Activated naive CD4-positive, alpha-beta T cell treated with anti-CD3 and anti-CD28 coated beads, Interleukin-2, amount 50 U/mL, for 24 hours (primary cell): ENCODE data around the gene GMPS.

Source experiments
- H3K27ac Mint-ChIP-seq: one replicate; pipeline ENCODE4 v1.8.0; 2021; ENCODE audit warnings: mild to moderate bottlenecking, mixed read lengths
- H3K27me3 Mint-ChIP-seq: one replicate; pipeline ENCODE4 v1.8.0; 2021; ENCODE audit warnings: mixed read lengths
- H3K36me3 Mint-ChIP-seq: one replicate; pipeline ENCODE4 v1.8.0; 2021; ENCODE audit warnings: mixed read lengths
- H3K4me1 Mint-ChIP-seq: one replicate; pipeline ENCODE4 v1.8.0; 2021; ENCODE audit warnings: mixed read lengths
- H3K4me3 Mint-ChIP-seq: one replicate; pipeline ENCODE4 v1.8.0; 2021; ENCODE audit warnings: mild to moderate bottlenecking, mixed read lengths
- H3K9me3 Mint-ChIP-seq: one replicate; pipeline ENCODE4 v1.8.0; 2021; ENCODE audit warnings: mixed read lengths

Gene GMPS

DNA sequence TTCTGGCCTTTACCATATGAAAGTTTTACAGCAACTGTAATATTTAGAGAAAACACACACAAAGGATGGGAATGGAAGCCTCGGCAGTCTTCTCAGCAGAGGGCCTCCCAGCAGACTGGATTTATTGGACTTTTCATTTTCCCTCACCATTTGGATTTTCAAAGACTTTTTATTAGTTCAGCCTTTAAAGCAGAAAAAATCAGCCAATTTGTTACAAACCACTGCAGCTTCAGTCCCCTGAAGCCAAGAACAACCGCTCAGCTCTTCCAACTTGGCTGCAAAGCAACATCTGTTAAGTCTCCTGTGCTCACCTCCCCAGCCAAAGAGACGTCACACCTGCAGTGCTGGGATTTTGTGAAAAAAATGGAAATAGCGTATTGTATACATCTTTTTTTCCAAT lies 120.8 kb downstream of the GMPS start:
- H3K36me3 Mint-ChIP-seq, result no peaks in the 10 kb centered on the region
- H3K4me3 Mint-ChIP-seq, result no peak overlapping the region
- H3K4me1 Mint-ChIP-seq, result no peaks in the 10 kb centered on the region
- H3K9me3 Mint-ChIP-seq, result no peaks in the 10 kb centered on the region
- H3K27me3 Mint-ChIP-seq, result peaks cover 4% of the 10 kb centered on the region
- no peak overlapping the region for H3K27ac Mint-ChIP-seq

DNA sequence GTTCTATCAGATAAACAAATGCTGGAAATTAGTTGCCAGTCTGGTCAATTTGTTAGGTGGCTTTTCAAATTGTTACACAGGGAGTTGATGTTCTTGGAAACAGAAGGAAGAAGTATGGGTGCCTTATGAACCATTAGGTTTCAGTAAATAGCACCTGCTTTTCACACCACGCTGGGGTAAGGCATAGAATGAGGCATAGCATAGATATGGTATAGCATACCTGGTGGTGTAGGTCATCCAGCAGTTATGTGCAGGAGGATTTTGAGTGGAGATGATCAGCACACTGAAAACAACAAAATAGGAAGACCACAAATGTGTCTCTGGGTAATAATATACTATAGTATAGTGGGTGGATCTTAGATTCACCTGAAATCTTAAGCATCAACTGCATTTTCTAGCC lies 121.4 kb downstream of the GMPS start:
- no peak overlapping the region for H3K4me3 Mint-ChIP-seq
- peaks cover 1% of the 10 kb centered on the region for H3K27me3 Mint-ChIP-seq
- no peaks in the 10 kb centered on the region for H3K36me3 Mint-ChIP-seq
- H3K4me1 Mint-ChIP-seq, result no peaks in the 10 kb centered on the region
- H3K27ac Mint-ChIP-seq, result no peak overlapping the region
- no peaks in the 10 kb centered on the region for H3K9me3 Mint-ChIP-seq
